GM18519 (cell line): ENCODE data around the gene MAP3K19.
A peak's percentile ranks its signal among the peaks of the same experiment; 100 is the strongest.
"Not testable (repeated sequence)": the region's sequence is repeated elsewhere in the genome, so short reads cannot be mapped to it uniquely, and the experiment has no call there.

Source experiments
- ATAC-seq: cut with Tn5 transposase; IDR thresholded peaks from one replicate; pipeline ENCODE4 v1.9.1; 2021; ENCODE audit warnings: mild to moderate bottlenecking, moderate library complexity; ENCODE audit not compliant: unreplicated experiment, low FRiP score

The MAP3K19 gene

DNA sequence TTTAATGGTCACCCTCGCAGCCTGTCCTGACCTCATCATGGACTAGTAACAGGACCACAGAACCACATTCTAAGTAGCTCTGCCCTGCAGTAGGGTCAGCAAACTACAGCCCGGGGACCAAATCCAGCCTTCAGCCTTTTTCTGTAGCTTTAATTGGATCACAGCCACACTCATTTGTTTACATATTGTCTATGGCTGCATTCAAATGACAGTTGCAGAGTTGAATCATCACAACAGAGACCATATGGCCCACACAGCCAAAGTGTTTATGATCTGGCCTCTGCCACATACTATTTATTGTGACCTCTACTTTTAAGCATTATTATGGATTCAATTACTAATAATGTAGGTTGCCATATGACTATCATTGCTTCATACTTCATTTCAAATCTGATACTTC lies 47.7 kb downstream of the MAP3K19 start:
- no peak for ATAC-seq

DNA sequence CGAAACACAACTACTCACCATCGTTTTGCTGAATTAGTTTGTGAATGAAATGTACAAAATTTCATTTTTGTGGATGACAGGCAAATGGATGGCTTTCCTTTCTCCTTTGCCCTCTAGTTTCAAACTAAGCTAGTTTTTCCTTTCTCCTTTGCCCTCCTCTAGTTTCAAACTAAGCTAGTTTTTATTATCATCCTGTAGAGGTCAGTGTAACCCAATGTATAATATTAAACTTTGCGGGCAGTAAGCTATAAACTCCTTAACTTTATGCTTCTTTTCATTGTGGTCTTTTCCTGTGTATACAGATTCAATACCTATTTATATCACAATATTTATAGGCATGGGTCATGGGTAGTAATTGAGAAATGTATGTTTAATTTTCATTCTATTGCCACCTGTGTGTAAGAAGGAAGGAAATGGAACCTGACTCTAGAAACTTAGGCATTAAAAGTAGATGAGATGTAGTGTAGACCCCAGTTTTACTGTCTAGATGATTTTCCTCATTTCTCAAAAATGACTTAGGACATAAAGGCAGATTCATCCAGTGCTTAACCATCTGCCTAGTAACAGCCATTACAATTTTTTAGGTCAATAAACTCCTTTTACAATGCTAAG lies 58.1 kb downstream of the MAP3K19 start:
- no peak for ATAC-seq

DNA sequence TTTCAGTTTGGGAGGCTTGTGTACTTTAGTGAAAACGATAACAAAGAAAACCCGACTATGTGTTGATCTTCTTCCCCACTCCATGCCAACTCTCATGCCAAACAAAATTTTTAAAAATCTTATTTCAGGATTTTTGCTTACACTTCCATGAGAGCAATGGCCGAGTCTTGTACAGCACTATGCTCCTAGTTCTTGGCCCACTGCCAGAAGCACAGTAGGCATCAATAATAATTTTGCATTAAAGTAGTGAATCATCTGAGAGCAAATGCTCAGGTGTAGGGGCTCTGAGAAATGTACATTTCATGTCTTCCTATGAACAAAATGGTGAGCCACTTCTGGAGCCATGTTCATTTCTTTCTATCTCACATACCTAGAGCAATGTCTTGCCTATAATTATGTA lies 62.2 kb downstream of the MAP3K19 start:
- no peak for ATAC-seq

DNA sequence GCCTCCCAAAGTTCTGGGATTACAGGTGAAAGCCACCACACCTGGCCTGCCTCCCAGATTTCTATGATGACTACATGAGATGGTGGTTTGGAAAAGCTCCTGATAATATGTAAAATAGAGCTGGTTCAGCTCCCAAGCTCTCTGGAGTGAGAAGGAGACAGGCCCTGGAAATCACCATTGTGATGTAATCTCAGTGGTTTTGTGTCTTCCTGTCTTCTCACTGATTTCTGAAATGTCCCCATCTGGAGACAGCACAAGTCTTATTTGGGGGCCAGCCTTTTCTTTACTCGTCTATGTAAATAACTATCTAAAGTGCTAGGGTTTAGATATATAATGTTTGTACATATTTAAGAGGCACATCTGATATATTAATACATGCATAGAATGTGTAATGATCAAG lies 64.6 kb downstream of the MAP3K19 start:
- no peak for ATAC-seq

DNA sequence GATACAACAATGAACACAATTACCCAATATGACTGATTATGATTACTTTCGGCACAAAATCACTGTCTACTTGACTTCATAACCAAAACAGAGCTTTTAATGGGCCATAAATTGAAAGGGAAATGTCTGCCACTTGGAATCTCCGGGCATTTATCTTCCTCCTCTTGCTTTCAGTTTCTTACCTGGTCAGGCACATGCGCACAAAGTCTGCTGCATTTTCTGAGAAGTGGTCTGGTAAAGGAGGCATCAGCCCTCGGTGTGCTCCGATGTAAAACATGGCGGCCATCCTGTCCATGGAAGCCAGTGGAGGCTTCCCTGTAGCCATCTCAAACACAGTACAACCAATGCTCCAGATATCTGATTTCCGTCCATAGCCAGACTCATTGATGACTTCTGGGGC lies 66.6 kb downstream of the MAP3K19 start:
- no peak for ATAC-seq

DNA sequence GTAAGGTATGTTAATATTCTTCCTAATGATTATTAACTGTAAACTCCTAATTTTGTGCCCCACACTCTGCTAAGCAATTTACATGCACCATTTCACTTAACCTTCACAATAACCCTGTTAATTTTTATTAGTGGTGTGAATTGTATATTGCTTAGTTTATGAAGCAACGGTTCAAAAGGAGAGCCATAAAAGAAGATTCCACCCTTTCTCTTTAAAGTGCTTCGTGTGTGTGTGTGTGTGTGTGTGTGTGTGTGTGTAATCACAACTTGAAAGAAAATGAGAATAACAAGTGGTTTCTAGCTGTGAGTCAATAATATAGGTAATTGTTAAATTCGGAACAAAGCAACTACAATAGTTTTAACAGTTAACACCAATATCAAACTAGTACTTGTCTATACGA lies 68.0 kb downstream of the MAP3K19 start:
- ATAC-seq: no peak

DNA sequence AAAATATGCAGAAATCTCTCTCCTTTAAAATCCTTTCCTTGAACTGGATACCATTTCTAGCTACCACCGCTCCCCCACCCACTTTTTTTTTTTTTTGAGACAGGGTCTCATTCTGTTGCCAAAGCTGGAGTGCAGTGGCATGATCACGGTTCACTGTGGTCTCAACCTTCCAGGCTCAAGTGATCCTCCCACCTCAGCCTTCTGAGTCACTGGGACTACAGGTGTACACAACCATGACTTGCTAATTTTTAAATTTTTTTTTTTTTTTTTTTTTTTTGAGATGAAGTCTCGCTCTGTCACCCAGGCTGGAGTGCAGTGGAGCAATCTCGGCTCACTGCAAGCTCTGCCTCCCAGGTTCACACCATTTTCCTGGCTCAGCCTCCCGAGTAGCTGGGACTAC lies 70.1 kb downstream of the MAP3K19 start:
- ATAC-seq: not testable (repeated sequence)

DNA sequence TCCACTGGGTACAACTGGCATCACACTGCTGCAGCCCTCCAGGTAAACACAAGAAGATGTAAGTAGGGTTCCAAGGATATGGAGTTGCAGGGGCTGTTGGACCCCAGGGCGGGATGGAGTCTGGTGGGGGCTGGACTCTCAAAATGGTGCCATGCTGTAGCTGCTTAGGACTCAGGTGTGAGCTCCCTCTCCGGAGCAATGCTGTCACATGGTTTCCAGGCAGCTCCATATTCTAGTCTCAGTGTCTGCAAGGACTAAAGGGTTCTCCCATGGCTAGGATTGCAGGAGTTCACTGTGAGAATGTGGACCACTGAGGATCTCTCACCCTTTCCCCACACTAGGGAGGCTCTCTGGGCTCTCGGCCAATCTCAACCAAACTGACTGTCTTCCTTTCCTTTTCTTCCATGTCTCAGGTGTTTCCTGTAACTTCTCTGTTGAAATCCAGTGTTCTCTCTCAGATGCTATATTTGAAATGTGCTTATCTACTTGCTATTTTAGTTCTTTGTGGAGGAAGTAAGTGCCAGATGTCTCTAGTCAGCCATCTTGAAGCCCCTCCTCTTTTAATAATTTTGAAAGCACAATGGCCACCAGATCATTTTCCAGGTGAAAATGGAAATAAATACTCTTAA lies 71.1 kb downstream of the MAP3K19 start:
- ATAC-seq: no peak

DNA sequence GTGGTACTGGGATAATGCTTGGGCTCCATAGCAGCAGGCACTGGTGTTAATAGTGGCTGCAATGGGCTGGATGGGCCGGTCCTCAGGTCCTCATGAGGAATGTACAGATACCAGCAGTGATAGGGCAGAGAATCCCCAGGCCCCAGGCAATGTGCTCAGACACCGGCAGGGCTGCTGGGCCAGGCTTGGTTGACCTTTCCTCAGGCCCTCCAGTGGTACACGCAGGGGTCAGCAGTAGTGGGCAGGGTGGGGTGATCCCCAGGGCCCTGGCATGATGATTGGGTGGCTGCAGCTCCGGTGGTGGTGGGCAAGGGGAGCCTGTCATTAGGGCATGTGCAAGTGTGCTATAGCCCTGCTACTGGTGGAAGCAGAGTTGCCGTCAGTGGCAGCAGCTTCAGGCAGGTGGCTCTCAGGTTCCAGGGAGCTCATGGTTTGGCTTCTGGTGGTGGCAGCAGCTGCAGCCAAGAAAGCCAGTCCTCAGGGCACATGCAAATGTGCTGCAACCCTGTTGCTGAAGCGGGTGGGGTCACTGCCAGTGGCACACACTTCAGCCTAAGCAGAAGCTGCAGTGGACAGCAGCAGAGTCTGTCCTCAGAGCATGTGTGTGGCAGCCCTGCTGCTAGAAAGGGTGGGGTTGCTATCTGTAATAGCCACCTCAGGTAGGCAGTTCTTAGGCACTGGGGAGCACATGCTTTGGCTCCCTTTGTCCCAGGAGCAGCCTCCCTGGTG lies 71.8 kb downstream of the MAP3K19 start:
- ATAC-seq: no peak

DNA sequence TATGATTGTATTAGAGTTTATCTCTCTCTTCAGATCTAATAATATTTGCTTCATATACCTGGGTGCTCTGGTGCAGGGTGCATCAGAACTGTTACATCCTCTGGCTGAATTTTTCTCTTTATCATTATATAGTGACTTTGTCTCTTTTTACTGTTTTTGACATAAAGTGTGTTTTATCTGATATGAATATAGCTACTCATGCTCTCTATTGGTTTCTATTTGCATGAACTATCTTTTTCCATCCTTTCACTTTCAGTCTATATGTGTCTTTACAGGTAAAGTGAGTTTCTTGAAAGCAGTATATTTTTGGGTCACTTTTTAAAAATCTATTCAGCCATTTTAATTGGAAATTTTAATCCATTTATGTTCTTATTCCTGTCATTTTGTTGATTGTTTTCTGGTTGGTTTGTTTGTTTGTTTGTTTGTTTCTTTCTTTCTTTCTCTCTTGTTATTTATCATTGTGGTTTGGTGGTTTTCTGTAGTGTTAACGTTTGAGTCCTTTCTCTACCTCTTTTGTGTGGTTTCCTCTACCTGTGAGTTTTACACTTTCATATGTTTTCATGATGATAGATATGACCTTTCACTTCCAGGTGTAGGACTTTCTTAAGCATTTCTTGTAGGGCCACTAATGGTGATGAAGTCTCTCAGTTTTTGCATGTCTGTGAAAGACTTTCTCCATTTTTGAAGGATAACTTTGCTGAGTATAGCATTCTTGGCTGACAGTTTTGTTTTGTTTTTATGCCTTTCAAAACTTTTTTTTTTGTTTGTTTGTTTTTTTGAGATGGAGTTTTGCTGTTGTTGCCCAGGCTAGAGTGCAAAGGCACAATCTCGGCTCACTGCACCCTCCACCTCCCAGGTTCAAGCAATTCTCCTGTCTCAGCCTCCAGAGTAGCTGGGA lies 73.8 kb downstream of the MAP3K19 start:
- ATAC-seq: peak; percentile 75

DNA sequence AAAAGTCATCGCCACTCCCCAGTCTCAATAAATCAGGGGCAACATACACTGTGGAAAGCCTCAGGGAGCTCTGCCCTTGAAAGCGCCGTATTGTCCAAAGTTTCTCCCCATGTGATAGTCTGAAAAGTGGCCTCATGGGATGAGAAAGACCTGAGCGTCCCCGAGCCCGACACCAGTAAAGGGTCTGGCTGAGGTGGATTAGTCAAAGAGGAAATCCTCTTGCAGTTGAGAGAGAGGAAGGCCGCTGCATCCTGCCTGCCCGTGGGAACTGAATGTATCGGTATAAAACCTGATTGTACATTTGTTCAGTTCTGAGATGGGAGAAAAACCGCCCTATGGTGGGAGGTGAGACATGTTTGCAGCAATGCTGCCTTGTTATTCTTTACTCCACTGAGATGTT lies 80.1 kb downstream of the MAP3K19 start:
- ATAC-seq: not testable (repeated sequence)

DNA sequence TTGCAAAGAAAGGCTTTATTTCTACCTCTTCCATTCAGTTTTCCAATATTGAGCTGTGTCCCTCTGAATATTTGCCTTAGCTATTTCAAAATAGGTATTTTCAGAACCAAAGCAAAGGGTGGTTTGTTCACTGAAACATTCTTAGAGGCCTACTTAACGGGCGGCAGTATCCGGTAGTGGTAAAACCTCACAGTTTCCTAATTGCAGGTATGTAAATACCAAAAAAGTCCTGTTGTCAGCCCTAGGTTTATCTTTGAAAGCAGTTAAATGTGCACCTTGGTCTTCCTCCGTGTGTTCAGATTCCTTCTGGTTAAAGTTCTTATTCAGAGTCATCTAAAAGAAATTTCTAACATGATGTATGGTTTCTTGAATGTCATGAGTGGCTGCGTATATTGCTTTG lies 89.8 kb downstream of the MAP3K19 start:
- no peak for ATAC-seq

DNA sequence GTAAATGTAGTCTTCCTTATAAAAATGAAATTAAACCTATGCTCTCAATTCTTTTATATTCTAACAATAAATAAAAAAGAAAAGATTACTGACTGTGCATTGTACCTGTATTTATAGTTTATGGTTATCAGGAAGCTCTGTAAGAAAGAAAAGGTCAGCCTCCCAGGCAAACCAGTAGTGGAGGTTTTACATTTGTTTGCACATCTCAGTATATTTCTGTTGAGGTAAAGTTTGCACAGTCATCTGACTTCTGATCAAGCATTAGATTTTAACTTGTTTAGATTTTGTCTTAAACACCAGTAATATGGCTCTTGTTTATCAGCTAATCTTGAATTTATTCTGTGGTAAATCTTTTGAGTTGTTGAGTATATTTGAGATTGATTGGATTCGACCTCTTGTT lies 91.5 kb downstream of the MAP3K19 start:
- ATAC-seq: no peak

DNA sequence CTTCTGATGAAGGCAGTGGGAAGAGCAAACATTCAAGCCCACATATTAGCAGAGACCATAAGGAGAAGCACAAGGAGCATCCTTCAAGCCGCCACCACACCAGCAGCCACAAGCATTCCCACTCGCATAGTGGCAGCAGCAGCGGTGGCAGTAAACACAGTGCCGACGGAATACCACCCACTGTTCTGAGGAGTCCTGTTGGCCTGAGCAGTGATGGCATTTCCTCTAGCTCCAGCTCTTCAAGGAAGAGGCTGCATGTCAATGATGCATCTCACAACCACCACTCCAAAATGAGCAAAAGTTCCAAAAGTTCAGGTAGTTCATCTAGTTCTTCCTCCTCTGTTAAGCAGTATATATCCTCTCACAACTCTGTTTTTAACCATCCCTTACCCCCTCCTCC lies 93.2 kb downstream of the MAP3K19 start:
- ATAC-seq: no peak

DNA sequence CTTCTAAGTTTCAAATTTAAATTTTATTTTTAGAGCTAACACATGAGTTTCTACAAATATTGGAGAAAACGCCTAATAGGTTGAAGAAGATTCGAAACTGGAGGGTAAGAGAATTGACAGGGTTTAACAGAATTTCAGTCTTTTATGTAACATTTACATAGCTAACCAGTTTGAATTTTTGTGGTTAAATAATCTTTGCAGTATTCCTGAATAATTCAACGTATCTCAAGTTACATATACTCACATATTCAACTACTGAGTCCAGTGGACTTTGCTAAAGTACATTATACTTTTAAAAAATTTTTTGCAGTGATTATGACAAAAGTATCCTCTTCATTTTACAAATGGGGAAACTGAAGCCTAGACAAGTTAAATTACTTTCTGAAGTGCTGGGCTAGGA lies 94.6 kb downstream of the MAP3K19 start:
- no peak for ATAC-seq

DNA sequence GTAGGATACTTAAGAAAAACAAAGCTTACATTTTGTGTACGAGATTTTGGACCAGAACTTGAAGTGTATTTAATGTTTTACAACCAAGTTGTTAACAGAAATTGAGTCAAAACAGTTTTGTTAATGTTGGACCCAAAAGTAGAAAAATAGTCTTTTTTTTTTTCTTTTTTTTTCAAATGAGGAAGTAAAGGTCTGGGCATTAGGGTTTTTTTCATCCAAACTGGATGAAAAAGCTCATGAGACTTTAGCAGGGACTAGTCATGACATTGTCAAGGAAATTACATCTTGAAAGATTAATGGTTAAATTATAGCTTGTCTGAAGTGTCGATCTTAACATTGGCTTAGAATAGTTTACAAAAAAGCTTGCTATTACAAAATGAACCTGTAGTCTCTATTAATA lies 96.4 kb downstream of the MAP3K19 start:
- ATAC-seq: no peak

DNA sequence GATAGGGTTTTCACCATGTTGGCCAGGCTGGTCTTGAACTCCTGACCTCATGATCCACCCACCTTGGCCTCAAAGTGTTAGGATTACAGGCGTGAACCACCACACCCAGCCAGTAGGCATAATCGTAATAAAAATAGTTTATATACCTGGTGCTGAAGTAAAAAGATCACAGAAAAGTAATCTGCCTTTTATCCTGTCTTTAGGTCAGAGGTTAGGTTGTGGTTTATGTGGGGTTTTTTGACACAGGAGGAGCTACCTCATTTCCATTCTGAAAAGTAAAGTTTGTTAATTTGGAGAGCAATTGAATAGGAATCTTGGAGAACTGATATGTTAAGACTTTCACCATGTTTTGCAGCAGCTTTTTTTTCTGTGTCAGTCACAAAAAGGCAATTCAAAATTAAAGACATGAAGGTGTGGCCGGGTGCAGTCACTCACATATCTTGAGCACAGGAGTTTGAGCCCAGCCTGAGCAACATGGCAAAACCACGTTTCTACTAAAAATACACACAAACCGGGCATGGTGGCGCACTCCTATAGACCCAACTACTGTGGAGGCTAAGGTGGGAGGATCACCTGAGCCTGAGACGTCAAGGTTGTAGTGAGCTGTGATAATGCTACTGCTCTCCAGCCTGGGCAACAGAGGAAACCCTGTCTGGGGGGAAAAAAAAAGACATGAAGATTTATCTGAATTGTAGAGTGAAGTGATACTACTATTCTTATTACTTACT lies 97.1 kb downstream of the MAP3K19 start:
- no peak for ATAC-seq

DNA sequence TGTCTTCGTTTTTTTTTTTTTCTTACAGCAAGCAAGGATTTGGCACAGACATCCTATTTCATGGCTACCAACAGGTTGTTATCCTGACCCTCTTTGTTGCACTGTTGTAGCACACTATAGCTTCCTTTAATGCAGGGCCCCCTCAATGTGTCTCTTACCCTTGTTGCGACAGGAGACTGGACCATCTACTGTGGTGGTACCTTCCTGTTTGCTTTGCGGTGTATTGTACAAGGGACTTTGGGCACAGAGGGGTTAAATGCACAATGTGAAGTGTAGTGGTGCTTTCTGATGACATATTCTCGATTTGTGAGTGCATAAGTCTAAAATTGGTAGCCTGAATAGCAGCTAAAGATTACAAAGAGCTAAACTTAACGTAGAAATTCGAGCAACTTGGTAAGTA lies 101.2 kb downstream of the MAP3K19 start:
- ATAC-seq: no peak

DNA sequence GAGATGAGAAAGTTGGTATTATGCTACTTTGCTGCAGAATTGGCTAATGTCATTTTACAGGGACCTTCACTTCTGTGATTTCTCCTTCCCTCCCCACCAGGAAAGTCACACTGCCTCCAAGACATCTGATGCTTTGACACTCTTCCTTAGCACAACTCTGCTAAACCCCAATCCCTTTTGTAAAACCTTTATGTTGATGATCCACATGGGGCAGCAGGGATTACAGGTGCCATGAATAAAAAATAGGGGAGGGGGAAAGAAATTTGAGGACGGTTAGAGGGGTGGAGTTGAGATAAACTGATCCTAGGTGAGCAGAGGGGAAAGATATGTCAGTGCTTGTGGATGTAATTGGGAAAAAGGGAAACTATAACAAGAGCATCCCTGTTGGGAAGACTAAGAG lies 102.3 kb downstream of the MAP3K19 start:
- no peak for ATAC-seq

DNA sequence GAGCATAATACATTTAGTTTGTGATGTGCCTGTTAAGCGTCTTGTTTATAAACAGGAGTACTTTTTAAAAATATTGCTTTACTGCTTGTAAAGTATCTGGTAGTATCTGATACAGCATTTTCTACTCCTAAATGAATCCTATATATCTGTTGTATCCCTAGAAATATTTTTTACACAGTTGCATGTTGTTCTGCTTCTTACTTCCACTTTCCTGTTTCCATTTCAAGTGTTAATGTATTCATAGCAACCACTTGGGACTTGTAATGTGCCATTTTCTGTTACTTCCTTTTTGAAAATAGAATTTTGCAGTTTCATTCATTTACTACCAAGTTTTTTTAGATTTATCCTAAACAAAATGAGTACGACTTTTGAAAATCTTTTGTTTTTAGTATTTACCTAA lies 103.7 kb downstream of the MAP3K19 start:
- ATAC-seq: peak; percentile 66
